Measurements from ENCODE around the gene PGS1. TPM values are rescaled to one million over a fixed set of nuclear protein-coding genes. Genes with fewer than 3 reads are reported as not detected.

Gene PGS1
- total RNA-seq, 1 donor from 2014 or later: 99.8 TPM

DNA sequence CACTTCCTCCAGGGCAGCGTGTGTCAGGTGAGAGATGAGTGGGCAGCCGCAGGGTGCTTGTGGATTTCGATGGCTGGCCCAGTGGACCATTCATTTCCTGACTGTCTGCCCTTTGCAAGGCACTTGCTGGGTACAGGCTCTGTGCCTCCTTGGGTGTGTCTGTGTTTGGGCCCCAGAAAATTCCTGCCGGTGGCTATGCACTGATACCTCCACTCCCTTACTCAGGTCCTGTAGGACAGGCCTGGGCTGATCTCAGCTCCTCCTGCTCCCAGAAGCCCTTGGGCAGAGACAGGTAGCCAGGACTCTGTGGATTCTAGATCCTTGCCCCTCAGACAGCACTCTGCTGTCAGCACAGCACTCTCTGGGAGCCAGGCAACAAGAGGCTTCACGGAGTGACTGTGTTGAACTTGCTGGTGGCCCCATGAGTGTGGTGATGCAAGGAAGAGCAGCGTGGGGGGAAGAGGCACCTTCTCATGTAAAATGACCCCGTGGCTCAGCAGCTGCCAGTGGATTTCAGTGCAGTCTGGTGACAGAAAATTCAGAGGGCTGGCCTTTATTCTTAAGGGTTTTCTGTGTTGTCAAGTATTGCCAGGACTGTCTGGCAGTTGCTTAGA is 29.0 kb downstream of the PGS1 start:
- intact Hi-C loops (cut with micrococcal nuclease): no loop called here

DNA sequence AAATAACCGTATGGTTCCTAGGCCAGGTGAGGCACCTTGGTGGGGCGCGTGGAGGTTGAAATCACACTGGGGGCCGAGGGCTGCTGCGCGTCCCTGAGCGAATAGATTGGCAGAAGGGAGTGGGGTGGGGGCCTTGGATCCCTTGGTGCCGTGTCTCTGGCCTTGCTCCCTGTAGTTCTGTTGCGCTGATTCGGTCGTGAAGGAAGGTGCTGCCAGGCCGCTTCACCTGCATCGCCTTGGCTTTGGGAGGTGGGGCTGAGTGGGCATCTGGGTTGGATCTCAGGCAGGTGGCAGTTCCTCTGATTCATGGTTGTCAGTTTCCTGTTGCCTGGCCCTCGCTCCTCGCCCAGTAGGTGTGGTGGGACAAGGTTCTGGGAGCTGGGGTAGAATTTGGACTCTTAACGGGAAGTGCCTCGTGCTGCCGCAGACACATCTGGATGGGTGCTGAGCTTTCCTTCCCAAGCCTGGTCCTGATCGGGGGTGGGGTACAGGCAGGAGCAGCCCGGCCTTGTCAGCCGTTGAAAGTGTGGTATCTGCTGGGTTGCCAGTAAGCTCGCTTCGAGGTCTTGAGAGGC is 30.1 kb downstream of the PGS1 start:
- intact Hi-C loops (cut with micrococcal nuclease): no loop called here

DNA sequence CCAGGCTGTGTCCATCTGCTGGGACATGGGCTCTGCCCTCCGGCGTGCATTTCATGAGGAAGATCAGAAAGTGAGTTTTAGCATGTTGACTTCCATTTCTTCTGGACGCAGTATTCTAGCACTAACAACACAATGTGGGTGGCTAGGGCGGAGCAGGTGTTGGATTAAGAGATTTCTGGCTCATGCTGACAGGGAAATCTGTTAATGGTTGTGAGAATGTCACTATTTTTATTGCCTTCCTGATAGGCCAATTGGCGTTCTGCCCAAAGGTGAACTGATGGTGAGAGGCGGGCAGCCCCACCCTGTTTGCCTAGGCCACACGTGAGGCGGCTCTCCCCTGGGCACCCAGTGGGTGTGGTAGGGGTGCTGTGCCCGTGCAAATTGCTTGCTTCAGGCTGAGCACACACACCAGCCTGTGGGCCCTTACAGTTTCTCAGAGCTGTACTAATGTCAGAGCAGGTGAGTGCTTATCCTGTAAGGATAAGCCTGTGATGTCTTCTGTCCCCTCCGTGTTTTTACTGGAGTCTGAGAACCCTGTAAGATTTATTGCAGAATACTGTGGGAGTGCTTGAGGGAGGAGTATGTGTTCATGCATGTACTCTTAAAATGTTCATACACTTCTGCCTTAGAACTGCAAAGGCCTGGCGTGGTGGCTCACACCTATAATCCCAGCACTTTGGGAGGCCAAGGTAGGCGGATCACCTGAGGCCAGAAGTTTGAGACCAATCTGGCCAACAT is 30.9 kb downstream of the PGS1 start:
- intact Hi-C loops (cut with micrococcal nuclease): no loop called here

DNA sequence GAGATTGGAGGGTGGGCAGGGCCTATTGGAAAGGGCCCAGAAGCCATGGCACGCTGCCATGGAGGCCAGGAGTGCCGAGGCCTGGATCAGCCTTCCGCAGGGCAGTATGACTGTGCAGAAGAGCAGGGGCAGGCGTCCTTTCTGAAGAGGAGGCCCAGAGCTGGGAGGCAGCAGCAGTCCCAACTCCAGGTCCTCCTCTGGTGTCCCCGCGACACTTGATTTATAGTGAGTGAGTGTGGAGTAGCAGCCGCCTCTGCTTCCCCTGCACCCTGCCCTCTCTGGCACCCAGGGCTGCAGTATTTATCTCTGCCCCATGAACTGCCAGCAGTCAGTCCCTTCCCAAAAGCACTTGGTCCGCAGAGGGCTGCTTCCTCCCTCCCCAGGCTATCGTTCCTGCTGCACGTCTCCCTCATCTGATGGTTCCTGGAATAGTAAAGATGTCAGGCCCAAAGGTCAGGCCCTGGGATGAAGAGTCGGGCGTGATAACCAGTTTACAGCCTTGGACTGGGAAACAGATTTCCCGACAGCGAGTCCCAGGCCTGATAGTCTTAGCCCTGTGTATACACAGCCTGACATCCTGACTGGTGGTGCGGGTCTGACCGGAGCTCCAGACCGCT is 32.9 kb downstream of the PGS1 start:
- intact Hi-C loops (cut with micrococcal nuclease): no loop called here

DNA sequence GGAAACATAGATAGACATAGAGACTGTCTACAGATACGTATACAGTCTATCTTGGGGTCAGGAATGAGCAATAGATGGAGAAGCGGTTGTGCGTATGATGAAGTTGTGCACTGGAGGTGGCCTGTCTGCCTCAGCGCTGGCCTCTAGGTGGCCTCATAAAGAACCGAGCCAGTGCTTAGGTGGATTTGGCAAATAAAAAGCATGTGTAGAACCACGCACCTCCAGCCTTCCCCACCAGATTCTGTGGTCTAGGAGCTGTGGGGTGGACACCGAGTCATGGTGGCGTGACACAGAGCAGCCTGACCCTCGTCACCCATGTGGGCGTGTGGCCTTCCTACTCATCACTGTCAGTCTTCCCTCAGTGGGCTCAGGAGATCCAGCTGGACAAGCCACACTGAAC is 34.0 kb downstream of the PGS1 start:
- intact Hi-C loops (cut with micrococcal nuclease): no loop called here

DNA sequence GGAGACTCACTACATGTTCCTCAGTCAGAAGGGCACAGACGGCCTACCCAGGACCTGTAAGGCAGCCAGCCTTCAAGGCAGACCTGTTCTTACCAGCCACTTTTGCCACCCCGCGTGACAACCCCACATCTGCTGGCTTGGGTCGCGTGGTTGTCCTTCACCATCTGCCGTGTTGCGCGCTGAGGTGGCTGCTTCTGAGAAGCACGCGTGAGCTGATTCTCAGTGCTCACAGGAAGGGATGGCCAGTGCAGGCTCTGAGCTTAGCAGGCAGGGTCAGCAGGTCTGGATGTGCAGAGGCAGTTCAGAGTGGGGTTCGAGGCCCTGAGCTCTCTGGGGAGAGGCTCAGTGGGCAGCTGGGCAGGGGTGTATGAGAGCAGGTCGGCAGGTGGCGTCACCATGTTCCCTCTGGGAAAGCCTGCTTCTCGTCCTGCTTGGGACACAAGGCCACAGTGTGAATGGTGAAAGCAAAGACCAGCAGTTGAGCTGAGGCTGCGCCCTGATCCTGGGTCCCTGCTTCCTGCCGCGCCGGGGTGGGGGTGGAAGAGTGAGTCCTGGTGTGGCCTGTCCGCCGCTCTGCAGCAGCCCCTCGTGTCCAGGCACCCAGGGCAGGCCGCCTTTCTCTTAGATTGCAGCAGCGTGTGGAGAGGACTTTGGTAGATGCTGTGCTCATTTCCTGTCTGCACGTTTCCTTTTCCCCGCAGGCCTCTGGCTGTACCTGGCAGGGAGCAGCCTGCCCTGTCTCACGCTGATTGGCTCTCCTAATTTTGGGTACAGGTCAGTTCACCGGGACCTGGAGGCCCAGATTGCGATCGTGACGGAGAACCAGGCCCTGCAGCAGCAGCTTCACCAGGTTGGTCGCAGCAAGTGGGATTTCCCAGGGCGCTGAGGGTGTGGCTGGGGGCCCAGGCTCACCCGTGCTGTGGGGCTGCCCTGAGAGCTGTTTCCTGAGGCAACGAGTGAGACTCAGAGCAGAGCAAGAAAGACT is 36.0 kb downstream of the PGS1 start:
- intact Hi-C loops (cut with micrococcal nuclease): no loop called here

DNA sequence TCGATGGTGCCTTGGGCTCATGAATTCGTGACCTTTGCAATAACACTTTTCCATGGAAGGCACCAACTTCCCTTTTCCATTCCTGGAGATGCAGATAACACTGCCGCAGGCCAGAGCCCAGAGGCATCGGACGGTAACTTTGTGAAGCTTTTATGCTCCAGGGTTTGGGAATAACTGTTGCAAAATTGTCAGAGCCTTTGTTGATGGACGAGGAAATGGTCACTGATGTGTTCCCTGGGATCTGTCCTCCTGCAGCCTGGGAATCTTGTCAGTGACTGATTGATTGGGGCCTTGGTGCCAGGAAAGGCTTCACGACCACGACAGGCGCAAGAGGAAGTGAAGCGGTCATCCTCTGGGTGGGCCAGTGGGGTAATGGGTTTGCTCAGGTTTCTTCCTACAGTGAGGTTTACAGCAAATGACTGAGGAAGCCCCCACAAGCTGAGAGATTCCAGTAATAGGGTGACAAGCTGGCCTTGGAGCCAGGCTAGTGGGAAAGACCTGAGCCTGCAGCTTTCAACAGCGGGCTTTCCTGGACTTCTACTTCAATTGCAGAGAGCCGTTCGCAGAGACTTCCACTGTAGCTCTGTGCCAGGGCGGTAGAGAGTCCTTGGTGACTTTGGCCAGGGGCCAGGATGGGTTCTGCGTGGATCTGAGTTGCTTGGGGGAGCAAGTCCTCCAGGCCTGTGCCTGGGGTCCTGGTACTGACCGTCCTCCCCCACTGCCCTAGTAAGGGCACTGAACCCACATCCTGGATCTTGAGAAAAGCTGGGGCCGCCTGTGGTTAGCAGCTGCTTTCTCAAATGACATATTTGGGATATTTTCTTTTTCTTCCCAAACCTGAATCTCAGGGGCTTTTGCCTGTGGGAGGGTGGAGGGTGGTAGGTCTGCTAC is 37.6 kb downstream of the PGS1 start:
- intact Hi-C loops (cut with micrococcal nuclease): no loop called here

DNA sequence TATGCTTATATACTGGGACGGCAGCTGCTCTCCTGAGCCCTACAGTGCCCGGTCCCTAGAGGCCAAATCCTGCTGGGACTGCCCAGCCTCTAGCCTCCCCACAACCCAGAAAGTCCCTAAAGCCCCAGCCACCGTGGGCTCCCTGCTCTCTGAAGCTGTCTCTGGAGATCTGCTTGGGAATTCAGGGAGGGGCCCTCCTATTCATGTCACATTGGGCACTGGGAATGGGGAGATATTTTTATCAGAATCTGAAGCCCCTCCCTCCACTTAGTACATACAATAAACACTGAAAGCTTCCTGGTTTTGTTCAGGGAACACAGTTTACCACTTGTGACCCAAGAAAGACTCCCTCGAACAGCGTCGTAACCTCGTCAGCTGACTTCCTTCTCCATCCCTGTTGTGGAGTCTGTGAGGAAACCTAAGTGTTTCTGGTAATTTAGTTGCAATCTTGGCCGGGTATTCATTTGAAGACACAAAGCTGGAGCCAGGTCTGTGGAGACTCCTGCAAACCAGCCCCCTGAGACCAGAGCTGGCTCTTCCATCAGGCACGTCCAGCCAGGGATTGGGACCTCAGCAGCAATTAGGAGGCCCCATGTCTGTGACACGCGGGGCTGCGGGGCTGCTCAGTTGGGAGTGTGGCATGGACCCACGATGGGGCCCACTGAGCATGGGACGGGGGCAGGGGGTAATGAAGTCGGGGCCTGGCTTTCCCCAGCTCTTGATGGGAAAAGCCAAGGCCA is 38.5 kb downstream of the PGS1 start:
- intact Hi-C loops (cut with micrococcal nuclease): no loop called here

DNA sequence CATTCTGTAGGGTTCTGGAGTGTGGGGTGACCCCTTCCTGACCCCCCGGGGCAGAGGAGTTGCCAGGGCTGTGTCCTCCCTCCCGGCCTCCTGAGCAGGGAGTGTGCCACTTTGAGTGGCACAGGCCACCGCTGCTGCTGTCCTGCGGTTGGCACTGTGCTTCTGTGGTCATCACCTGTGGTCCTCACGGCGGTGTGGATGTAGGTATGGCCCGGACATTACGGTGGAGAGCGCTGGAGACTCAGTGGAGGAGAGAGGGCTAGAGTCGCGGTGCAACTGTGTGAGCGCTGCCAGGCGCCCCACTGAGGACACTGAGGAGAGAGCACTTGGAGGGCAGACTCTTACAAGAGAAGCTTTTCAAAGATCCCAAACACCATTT is 39.1 kb downstream of the PGS1 start:
- intact Hi-C loops (cut with micrococcal nuclease): no loop called here

DNA sequence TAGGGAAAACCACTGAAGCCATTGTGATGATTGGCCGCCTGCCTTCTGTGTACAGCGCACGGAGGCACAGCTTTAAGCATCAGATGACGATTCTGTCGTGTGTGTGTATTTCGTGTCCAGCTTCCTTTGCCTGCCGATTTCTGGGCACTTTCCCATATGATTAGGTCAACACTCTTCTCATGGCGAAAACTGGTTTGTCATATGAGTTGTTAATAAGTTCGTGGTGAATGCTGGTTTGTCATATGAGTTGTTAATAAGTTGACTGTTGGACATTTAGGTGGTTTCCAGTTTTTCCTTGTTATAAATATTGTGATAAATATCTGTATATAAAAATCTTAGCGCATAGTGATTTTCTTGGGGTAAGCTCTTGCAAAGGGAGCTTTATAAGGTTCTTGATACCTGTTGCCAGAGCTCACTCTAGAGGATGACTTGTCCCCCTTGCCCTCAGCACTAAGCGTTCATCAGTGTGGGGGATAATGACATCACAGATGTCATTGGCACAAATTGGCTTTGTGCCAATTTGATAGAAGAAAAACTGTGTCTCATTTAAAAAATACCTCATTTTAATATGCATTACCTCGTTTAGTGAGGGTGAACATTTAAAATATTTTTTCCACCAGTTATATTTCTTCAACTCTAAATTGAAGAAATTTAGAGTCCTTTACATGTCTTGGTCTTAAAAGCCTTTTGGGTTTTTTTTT is 40.0 kb downstream of the PGS1 start:
- intact Hi-C loops (cut with micrococcal nuclease): no loop called here

DNA sequence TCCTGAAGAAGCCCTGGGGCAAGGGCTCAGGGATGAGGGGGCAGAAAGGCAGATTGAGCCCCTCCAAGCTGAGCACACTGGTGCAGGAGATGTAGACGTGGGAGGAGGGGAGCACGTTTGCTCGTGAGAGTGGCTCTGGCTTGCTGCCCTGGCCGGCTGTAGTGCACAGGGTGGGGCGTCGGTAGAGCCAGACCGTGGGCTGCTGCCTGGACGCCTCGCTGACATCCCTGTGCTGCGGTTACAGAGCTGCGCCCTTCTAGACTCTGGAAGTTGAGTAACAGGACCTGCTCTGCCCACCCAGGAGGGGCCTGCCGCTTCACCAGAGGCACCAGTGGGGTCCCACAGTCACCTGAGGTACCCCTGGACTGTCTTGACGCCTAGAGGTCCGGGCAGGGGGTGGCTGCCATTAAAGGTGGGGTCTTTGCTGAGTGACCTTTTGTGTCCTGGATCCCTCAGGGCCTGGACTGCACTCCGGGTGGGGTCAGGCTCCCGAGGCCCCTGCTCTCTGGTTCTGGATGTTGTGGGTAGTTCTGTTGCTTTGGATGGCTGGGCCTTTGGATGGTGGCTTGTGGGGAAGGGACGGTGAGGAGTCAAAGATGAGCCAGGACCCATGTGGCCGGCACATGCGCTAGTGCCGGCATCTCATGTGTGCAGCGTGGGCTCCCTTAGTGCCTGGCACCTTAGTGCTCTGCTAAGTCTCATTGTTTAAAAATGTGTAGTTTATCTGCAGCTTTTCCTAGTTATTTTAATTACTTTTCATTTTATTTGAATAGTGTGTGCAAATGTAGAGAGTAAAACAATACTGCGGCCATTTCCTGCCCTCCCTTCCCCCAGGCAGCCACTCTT is 41.7 kb downstream of the PGS1 start:
- intact Hi-C loops (cut with micrococcal nuclease): no loop called here

DNA sequence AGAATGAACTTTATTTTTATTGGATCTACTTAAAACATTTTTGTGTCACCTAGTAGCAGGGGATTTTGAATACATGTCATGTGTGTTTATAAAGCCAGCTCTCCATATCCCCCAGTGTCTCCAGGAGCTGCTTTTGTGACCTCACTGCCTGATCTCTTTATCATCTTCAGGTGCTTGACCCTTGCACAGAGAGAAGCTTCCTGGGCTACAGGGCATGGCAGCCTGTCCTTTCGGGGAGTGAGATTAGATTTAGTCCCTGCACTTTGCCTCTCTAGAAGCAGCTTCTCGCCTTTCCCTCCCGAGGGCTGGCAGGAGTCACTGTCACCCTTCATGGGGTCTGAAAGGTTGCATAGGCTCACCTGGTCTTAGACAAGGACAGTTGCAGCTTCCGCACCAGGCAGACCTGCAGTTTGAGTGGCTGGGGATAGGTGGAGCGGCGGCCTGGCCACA is 42.7 kb downstream of the PGS1 start:
- intact Hi-C loops (cut with micrococcal nuclease): no loop called here

DNA sequence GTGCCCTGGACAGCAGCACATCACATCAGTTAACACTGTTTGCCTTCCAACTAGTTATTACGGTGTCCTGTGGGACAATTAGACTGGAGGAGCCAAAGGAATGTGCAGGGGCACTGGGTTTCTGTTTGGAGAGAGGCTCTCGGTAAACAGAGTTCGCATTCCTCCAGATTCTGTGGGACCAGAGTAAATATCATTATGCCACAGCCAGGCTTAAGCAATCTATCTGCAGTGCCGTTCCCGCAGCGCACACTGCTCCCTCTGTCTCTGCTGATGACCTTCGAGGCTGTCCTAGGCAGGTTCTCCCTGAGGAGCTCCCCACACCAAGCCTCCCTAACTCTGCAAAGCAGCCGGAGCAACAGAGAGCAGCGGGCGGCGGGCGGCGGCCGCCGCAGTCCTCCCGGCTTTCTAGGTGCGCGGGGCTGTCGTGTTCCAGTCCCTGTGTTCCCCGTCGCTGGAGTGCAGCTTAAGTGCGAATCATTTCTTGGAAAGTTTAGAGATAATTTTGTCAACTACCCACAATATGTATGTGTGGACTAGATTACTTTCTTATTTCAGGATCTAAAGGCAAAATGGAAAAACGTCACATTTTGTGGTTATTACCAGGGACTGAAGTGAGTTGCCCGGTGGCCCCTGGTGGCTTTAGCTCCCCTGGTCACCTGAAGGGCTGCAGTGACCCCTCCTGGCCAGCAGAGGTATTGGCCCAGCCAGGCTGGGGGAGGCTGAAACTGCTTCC is 43.3 kb downstream of the PGS1 start:
- intact Hi-C loops (cut with micrococcal nuclease): loop anchor here (1.0 kb wide), 3 partner anchors 61 to 170 kb away; partner anchors contain the start of gene SOCS3

DNA sequence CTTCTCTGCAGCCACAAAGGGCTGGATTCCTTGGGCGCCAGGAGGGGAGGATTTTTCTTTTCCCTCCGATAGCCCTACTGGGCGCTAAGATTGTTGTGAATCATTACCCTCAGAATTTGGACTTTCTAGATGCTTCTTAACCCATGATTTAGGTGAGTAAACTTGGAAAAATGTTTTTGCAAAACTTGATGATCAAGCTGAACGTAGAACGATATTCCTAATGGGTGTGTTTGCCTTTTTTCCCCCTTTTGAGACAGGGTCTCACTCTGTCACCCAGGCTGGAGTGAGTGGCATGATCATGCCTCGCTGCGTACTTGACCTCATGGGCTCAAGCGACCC is 43.8 kb downstream of the PGS1 start:
- intact Hi-C loops (cut with micrococcal nuclease): loop anchor here (1.0 kb wide), 3 partner anchors 62 to 171 kb away; partner anchors contain the start of gene SOCS3

DNA sequence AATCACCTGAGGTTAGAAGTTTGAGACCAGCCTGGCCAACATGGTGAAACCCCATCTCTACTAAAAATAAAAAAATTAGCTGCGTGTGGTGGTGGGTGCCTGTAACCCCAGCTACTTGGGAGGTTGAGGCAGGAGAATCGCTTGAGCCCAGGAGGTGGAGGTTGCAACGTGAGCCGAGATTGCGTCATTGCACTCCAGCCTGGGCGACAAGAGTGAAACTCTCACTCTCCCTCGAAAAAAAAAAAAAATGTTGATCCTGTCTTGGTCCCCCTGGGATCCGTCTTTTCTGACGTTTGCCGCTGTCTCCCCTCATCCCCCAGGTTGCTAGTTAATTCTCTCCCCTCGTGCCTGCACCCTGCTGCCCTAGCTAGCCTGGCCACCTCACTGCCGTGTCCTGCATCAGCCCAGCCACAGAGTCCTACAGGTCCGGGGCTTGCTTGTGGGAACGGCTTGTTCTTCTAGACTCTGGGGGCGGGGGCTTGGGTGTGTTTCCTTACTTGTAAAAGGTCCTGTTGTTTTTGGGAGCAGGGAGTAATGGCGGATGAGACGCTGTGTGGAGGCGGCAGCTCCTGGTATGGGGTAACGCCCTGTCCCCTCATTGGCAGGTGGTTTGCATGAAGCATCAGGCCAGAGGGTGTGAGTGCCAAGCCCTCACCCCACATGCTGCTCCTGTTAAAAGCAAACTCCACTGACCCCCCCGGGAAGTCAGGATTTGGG is 44.6 kb downstream of the PGS1 start:
- intact Hi-C loops (cut with micrococcal nuclease): loop anchor here (1.0 kb wide), 3 partner anchors 63 to 172 kb away; partner anchors contain the start of gene SOCS3

DNA sequence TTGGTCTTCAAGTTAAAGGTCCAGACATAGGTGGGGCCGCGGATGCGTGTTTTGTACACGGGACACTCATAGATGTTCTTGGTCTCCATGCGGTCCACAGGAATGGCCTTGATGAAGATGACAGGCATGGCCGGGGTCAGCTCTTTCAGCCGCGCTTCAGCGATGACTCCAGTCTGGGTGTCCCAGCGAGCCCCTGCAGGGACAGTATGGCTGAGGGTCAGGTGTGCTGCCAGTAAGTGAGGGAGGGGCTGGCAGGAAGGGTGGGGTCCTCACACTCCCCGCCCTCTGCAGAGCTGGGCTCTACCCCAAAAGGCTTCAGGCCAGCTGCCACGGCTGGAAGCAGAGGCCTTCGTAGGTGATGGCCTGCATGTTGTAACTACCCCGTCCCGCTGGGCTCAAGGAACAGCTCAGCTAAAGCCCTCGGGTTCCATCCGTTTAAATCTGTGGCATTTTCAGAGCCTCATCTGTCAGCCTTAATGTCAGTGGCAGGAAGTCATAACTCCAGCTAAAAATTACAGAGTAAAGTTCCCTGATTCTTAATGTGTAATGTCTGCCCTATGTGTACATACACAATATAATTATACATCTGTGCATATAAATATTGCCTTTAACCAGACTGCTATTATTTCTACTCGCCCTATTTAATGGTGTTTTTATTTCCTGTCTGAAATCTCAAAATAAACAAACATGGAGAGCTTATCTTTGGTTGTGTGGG is 45.7 kb downstream of the PGS1 start:
- intact Hi-C loops (cut with micrococcal nuclease): no loop called here
